EH (cell line): ENCODE measurements around the gene JAKMIP1.

Source experiments
- DNase-seq: peaks from one replicate; pipeline ENCODE4 v3.0.0-alpha.2; 2015; ENCODE audit warnings: low read depth

JAKMIP1 gene

GRCh38 chr4:6095023-6095752, 105.2 kb downstream of the JAKMIP1 start:
- peak; percentile 7 for DNase-seq

GRCh38 chr4:6093671-6094070, 106.7 kb downstream of the JAKMIP1 start:
- DNase-seq = no peak

GRCh38 chr4:6092971-6093370, 107.4 kb downstream of the JAKMIP1 start:
- DNase-seq = no peak

- DNase-seq = no peak
These were observed 108.2 kb downstream of the JAKMIP1 start for GRCh38 chr4:6092131-6092530.

- no peak for DNase-seq
These were observed 109.4 kb downstream of the JAKMIP1 start for GRCh38 chr4:6090931-6091330.

GRCh38 chr4:6088950-6089349, 111.4 kb downstream of the JAKMIP1 start:
- no peak for DNase-seq

- DNase-seq = peak; percentile 18
These were observed 112.5 kb downstream of the JAKMIP1 start for GRCh38 chr4:6087669-6088341.

GRCh38 chr4:6086846-6087245, 113.5 kb downstream of the JAKMIP1 start:
- no peak for DNase-seq

GRCh38 chr4:6085691-6086628, 114.4 kb downstream of the JAKMIP1 start:
- DNase-seq = no peak

- DNase-seq = no peak
These were observed 115.2 kb downstream of the JAKMIP1 start for GRCh38 chr4:6085028-6085690.

- no peak for DNase-seq
These were observed 120.4 kb downstream of the JAKMIP1 start for GRCh38 chr4:6079965-6080364.

GRCh38 chr4:6078560-6078959, 121.8 kb downstream of the JAKMIP1 start:
- DNase-seq = no peak

- no peak for DNase-seq
These were observed 124.0 kb downstream of the JAKMIP1 start for GRCh38 chr4:6076391-6076790.

GRCh38 chr4:6074758-6075157, 125.6 kb downstream of the JAKMIP1 start:
- DNase-seq = no peak

- no peak for DNase-seq
These were observed 128.2 kb downstream of the JAKMIP1 start for GRCh38 chr4:6071959-6072720.

GRCh38 chr4:6071191-6071958, 129.0 kb downstream of the JAKMIP1 start:
- DNase-seq = no peak

GRCh38 chr4:6069845-6070709, 130.3 kb downstream of the JAKMIP1 start:
- no peak for DNase-seq

GRCh38 chr4:6068986-6069385, 131.4 kb downstream of the JAKMIP1 start:
- no peak for DNase-seq

- no peak for DNase-seq
These were observed 134.3 kb downstream of the JAKMIP1 start for GRCh38 chr4:6065934-6066590.
